AG04450 (cell line): ENCODE data around the gene SCUBE1. TPM values are rescaled to one million over a fixed set of nuclear protein-coding genes. Genes with fewer than 3 reads are reported as not detected.

Experiments
- CTCF ChIA-PET: fragments of 300-600, 350-600 bp; formaldehyde crosslinking; extraction: SDS; loops from one replicate; lab custom pipeline; 2022; ENCODE audit warnings: antibody characterized with exemption, inconsistent platforms; lab: Charles Lee
- POLR2A ChIA-PET: fragments of 350-600 bp; formaldehyde crosslinking; extraction: SDS; loops from one replicate; lab custom pipeline; 2021; ENCODE audit warnings: antibody characterized with exemption, inconsistent platforms; lab: Yijun Ruan, JAX
- DNase-seq: peaks from one replicate; pipeline ENCODE4 v3.0.0-alpha.2; 2011; ENCODE audit warnings: low read depth, low spot score
- H3K27ac ChIP-seq: one replicate; pipeline ENCODE4 v1.5.1; 2012; ENCODE audit warnings: low read depth, low read length, control low read depth
- H3K27me3 ChIP-seq: one replicate; pipeline ENCODE4 v1.6.0; 2012; ENCODE audit warnings: low read length; ENCODE audit not compliant: control insufficient read depth, insufficient read depth
- H3K4me3 ChIP-seq: 2 replicates; pipeline ENCODE4 v1.5.1; 2011; ENCODE audit warnings: mild to moderate bottlenecking, low read depth, low read length, control low read depth
- H3K9me3 ChIP-seq: 2 replicates; pipeline ENCODE4 v1.5.1; 2012; ENCODE audit warnings: low read length; ENCODE audit not compliant: control insufficient read depth, insufficient read depth
- polyA plus RNA-seq: library from polyadenylated mRNA; depleted of rRNA; stranded (reverse); fragments of >200 nt; gene quantifications from 2 replicates; pipeline ENCODE4 v1.2.3, GENCODE V29; 2011
- TF ChIP-seq, protein P1 (sequence below): IDR thresholded peaks from 2 replicates; pipeline ENCODE4 v1.5.1; 2011; ENCODE audit warnings: low read depth, low read length, control low read depth, inconsistent platforms

The SCUBE1 gene
- polyA plus RNA-seq, 1 experiment: not detected

DNA sequence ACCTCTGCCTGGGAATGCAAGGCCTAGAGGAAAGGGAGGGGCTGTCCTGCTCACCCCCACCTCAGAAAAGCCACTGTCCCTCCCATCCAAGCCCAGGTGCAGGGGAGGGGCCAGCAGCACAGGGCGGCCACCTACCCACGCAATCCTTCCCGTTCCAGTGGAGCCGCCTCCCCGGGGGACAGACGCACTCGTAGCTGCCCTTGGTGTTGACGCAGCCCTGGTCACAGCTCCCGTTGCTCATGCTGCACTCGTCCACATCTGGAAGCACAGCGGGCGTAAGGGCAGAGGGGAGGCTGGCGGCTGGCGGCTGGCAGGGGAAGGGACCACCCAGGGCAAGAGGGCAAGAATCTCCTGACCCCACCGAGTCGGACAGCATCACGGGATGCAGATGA, 115.9 kb downstream of the SCUBE1 start:
- TF ChIP-seq, protein P1, sequence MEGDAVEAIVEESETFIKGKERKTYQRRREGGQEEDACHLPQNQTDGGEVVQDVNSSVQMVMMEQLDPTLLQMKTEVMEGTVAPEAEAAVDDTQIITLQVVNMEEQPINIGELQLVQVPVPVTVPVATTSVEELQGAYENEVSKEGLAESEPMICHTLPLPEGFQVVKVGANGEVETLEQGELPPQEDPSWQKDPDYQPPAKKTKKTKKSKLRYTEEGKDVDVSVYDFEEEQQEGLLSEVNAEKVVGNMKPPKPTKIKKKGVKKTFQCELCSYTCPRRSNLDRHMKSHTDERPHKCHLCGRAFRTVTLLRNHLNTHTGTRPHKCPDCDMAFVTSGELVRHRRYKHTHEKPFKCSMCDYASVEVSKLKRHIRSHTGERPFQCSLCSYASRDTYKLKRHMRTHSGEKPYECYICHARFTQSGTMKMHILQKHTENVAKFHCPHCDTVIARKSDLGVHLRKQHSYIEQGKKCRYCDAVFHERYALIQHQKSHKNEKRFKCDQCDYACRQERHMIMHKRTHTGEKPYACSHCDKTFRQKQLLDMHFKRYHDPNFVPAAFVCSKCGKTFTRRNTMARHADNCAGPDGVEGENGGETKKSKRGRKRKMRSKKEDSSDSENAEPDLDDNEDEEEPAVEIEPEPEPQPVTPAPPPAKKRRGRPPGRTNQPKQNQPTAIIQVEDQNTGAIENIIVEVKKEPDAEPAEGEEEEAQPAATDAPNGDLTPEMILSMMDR: no peak
- H3K27ac ChIP-seq: no peak overlapping the region
- ChIA-PET POLR2A (no interaction called here), CTCF (interaction anchor here (0.6 to 2.7 kb wide), 5 partner anchors 39 to 158 kb away, joined by 3 to 7 read pairs (median 5); no protein-coding TSS in a partner anchor)
- H3K9me3 ChIP-seq: no peaks in the 10 kb centered on the region; the same call in 1 of the 2 replicates
- H3K4me3 ChIP-seq: no peak overlapping the region
- peaks cover 25% of the 10 kb centered on the region for H3K27me3 ChIP-seq
- no peak for DNase-seq

DNA sequence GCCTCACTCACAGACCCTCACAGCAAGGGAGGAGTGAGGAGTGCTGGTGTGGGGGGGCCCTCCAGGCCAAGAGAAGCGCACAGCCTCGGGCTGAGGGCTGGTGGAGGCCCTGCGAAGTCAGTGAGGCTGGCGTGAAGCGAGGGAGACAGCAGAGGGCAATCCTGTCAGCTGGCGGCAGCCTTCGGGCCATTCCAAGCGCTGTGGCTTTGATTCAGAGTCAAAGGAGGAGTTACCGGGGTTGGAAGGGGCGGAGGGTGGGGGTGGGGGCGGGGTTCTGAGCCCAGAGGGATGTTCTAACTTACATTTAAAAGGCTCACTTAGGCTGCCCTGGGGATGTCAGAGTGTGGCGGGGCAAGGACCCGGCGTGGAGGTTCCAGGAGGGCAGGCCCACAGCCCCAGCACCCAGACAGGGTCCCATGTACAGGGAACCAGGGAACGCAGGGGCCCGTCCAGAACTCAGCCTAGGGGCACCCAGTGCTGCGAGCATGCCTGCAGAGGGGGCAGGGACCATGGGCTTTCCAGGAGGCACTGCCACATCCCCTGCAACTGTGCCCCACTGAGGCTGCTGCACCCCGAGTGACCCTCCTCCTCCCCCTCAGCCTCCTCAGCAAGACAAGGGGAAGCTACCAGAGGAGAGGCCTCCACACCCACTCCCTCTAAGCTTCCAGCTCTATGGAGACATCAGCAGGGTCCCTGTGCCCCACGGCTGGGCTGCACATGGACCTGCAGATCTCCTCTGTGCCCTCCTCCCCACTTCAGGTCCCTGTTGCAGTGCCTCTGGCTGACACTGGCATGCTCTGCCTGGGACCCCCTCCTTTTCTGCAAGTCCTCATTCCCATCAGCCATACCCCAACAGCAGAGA, 116.6 kb downstream of the SCUBE1 start:
- CTCF ChIA-PET: interaction anchor here (0.5 to 2.7 kb wide), 4 partner anchors 39 to 164 kb away, joined by 3 to 7 read pairs (median 7); no protein-coding TSS in a partner anchor
- POLR2A ChIA-PET: no interaction called here
- H3K27ac ChIP-seq: no peak overlapping the region
- H3K4me3 ChIP-seq: no peak overlapping the region
- TF ChIP-seq, protein P1: peak; percentile 23; the same call in 1 of the 2 replicates
- H3K27me3 ChIP-seq: peaks cover 23% of the 10 kb centered on the region
- H3K9me3 ChIP-seq: no peaks in the 10 kb centered on the region; the same call in 1 of the 2 replicates
- DNase-seq: no peak

DNA sequence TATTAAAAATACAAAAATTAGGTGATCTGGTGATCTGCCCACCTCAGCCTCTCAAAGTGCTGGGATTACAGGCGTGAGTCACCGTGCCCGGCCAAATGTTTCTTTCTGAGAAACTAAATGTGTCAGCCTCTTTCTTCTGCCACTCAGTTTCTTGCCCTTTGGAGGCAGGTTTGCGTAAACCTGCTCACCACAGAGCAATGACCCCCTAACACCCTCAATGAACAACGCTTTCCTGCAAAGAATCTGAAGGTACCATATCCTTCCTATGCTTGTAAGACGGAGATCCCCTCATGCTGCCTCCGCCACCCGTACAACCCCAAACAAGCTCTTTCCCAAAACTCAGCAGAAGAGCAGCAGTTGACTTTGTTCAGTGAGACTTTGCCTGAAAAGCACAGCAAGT, 117.6 kb downstream of the SCUBE1 start:
- H3K27me3 ChIP-seq: peaks cover 19% of the 10 kb centered on the region
- H3K4me3 ChIP-seq: no peak overlapping the region
- no peaks in the 10 kb centered on the region; the same call in 1 of the 2 replicates for H3K9me3 ChIP-seq
- DNase-seq: no peak
- TF ChIP-seq, protein P1: no peak
- ChIA-PET CTCF (interaction anchor here (1.1 to 2.0 kb wide), 2 partner anchors 38 to 121 kb away, joined by 3 to 7 read pairs; no protein-coding TSS in a partner anchor), POLR2A (no interaction called here)
- H3K27ac ChIP-seq: no peak overlapping the region

DNA sequence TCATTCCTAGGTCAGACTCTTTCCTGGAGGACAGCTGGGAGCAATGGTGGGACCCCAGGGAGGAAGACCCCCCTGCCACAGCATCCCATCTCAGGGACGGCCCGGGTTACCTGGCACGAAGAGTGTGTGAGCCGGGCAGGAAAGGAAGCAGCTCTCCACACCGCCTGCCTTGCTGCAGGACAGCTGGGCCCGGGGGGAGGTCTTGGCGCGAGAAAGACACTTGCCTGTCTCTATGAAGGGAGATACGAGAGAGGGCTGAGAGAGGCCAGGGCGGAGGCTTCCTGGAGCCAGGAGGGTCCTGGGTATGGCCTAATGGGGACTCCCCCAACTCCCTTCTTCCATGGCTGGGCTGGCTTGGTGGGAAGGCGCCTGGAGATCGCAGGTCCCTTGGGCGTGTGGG, 120.2 kb downstream of the SCUBE1 start:
- no peak overlapping the region for H3K4me3 ChIP-seq
- ChIA-PET POLR2A (no interaction called here), CTCF (no interaction called here)
- H3K9me3 ChIP-seq: no peaks in the 10 kb centered on the region; the same call in 1 of the 2 replicates
- TF ChIP-seq, protein P1: no peak
- peaks cover 25% of the 10 kb centered on the region for H3K27me3 ChIP-seq
- H3K27ac ChIP-seq: no peak overlapping the region
- no peak for DNase-seq

DNA sequence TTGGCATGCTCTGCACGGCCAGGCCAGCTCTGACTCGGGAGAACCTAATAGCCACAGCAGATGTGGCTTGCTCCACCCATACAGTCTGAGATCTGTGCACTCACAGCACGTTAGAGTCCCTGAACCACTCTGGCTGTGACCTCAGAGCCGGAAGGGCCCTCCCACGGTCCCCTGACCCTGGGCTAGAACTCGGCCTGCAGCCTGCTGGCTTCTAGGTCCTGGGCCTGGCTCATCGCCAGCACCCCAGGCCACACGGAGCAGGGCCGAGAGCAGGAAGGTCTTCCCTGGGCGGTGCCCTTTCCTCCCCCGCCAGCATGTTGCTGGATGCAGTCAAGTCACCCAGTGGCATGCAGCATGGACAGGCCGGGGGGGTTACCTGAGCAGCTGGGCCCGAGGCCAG, 120.9 kb downstream of the SCUBE1 start:
- POLR2A ChIA-PET: no interaction called here
- no peak for DNase-seq
- Histone ChIP-seq H3K9me3 (no peaks in the 10 kb centered on the region; the same call in 1 of the 2 replicates), H3K27ac (no peak overlapping the region), H3K27me3 (peaks cover 27% of the 10 kb centered on the region), H3K4me3 (no peak overlapping the region)
- TF ChIP-seq, protein P1: no peak
- CTCF ChIA-PET: no interaction called here
